SK-N-SH (cell line): ENCODE measurements around the gene ASPN.

ENCODE experiments used
- CTCF ChIP-seq: fragments of 200-600 bp; sonication (generic); IDR thresholded peaks from 2 replicates; pipeline ENCODE4 v1.6.1; 2017; ENCODE audit warnings: antibody characterized with exemption, mild to moderate bottlenecking, moderate library complexity
- EZH2phosphoT487 ChIP-seq: fragments of 200-600 bp; sonication (generic); IDR thresholded peaks from 2 replicates; pipeline ENCODE4 v1.6.1; 2017; ENCODE audit warnings: low read depth, mixed run types, mild to moderate bottlenecking, antibody characterized with exemption, moderate library complexity, borderline replicate concordance
- TAF1 ChIP-seq: IDR thresholded peaks from 2 replicates; pipeline ENCODE4 v1.6.1; 2012; ENCODE audit warnings: low read depth, mild to moderate bottlenecking, low read length, moderate library complexity, borderline replicate concordance
- TCF12 ChIP-seq: IDR thresholded peaks from 2 replicates; pipeline ENCODE4 v1.4.0; 2012

GRCh38 chr9:92507496-92507895, 25.2 kb upstream of the ASPN start:
- no peak for TF ChIP-seq TAF1
- no peak for TF ChIP-seq CTCF
- TF ChIP-seq EZH2phosphoT487, result no peak
- no peak for TF ChIP-seq TCF12
